ENCODE data around the gene ZNF507.
"Not testable (repeated sequence)": the region's sequence is repeated elsewhere in the genome, so short reads cannot be mapped to it uniquely, and the experiment has no call there.

- TF ChIP-seq CTCF (optimal IDR thresholded peaks at IDR 0.05 in 1 of 3, IDR thresholded peaks at IDR 0.05 in 1 of 3, conservative IDR thresholded peaks at IDR 0.05 in 1 of 3; ENCODE audit: extremely low read depth in 1 of 3, insufficient read depth in 2 of 3, low read length in 3 of 3); EZH2 (IDR thresholded peaks at IDR 0.05; ENCODE audit: low read length): not testable (repeated sequence)
These were observed 29.0 kb downstream of the ZNF507 start for GRCh38 chr19:32374362-32374761.

Data from keratinocyte (primary cell).